CD4-positive, alpha-beta T cell treated with Interleukin-12 subunit alpha and Interleukin-12 subunit beta, for 1 hour (primary cell): ENCODE results near the gene VEZF1.

Experiments
- DNase-seq: peaks from one replicate; pipeline ENCODE4 v3.0.0-alpha.2; 2020

Gene VEZF1

DNA sequence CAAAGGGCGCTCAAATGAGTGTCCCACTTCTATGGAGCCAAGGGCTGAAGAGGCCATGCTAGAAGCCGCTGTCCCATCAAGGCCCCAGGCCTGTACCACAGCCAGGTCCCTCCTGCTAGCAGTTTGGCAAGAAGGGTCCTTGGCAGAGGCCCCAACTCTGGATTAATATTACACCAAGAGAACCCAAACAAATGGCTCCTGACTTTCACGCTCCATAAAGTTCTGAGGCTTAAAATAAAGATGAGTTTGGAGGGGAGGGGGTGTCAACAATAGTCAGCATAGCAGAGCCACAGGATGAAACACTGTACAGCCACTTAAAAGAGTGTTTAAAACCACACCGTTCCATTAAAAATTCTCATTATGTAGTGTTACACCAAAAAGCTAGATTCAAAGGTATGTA lies 63.4 kb downstream of the VEZF1 start:
- DNase-seq, result no peak
